ENCODE measurements around the gene CCDC13. TPM values are rescaled to one million over a fixed set of nuclear protein-coding genes. Genes with fewer than 3 reads are reported as not detected.

Gene CCDC13
- total and polyA plus RNA-seq, 10 of the 15 experiments (the other 5 are each of a cell fraction or from before 2014, with no cell fraction given): 0.13 to 0.81 (median 0.30) TPM; not detected in 4

DNA sequence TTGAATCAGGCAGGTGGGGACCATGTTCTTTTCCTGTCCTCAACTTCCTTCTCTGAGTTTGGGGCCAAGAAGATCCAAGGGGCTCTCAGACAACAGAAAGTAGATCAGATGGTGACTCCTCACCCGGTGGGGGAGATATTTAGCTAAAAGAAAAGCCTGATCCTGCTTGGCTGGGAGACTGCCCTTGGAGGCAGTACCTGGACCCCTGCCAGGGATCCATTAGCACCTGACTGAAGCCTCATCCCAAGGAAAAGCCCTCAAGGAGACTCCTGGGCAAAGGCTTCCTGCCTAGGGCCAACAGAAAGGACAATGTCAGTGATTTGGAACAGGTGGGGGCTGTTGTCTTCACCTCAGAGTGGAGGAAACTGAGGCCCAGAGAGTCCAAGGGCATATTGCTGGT is 37.0 kb downstream of the CCDC13 start:
- no peak overlapping the region for H2AFZ ChIP-seq (ENCODE audit: control insufficient read depth, low read depth, low read length)
- BruUV-seq (replicated peaks): no TSS peak
- ChIA-PET CTCF (interaction anchor here (1.2 kb wide), 1 partner anchor 9 kb away, joined by 4 read pairs; no protein-coding TSS in a partner anchor), RAD21 (ENCODE audit: unreplicated experiment) (no interaction called here), SMC1A (ENCODE audit: uncharacterized antibody, unreplicated experiment) (no interaction called here), POLR2A (no interaction called here)
- no peak for ATAC-seq
- H3K27me3 ChIP-seq (replicated peaks in 1 of 2; ENCODE audit: control insufficient read depth in 2 of 2, insufficient read depth in 2 of 2, low read length in 1 of 2): no peaks in the 10 kb centered on the region; a peak in 1 of 4 replicates
- in situ Hi-C loops (cut with MboI): no loop called here
- DNase-seq (ENCODE audit: low read depth, low spot score): no peak
- no peaks in the 10 kb centered on the region for H4K20me1 ChIP-seq (ENCODE audit: control insufficient read depth, insufficient read depth)
- no CpG with 5 or more reads among the region's 1 CpG for WGBS (ENCODE audit: insufficient coverage, insufficient replicate concordance, low lambda C conversion rate, missing lambda C conversion rate)
- H3K79me2 ChIP-seq (ENCODE audit: control insufficient read depth, insufficient read depth, low read length): no peaks in the 10 kb centered on the region
- H3K9ac ChIP-seq (ENCODE audit: control insufficient read depth, insufficient read depth, low read length): no peak overlapping the region
- no peaks in the 10 kb centered on the region for H3K9me3 ChIP-seq (replicated peaks; ENCODE audit: control insufficient read depth, insufficient read depth, low read length)
- no peak for FAIRE-seq
- intact Hi-C loops (cut with micrococcal nuclease; ENCODE audit: unreplicated experiment): no loop called here
- TF ChIP-seq LARP7 (IDR thresholded peaks at IDR 0.05): no peak
- TF ChIP-seq, protein P1, sequence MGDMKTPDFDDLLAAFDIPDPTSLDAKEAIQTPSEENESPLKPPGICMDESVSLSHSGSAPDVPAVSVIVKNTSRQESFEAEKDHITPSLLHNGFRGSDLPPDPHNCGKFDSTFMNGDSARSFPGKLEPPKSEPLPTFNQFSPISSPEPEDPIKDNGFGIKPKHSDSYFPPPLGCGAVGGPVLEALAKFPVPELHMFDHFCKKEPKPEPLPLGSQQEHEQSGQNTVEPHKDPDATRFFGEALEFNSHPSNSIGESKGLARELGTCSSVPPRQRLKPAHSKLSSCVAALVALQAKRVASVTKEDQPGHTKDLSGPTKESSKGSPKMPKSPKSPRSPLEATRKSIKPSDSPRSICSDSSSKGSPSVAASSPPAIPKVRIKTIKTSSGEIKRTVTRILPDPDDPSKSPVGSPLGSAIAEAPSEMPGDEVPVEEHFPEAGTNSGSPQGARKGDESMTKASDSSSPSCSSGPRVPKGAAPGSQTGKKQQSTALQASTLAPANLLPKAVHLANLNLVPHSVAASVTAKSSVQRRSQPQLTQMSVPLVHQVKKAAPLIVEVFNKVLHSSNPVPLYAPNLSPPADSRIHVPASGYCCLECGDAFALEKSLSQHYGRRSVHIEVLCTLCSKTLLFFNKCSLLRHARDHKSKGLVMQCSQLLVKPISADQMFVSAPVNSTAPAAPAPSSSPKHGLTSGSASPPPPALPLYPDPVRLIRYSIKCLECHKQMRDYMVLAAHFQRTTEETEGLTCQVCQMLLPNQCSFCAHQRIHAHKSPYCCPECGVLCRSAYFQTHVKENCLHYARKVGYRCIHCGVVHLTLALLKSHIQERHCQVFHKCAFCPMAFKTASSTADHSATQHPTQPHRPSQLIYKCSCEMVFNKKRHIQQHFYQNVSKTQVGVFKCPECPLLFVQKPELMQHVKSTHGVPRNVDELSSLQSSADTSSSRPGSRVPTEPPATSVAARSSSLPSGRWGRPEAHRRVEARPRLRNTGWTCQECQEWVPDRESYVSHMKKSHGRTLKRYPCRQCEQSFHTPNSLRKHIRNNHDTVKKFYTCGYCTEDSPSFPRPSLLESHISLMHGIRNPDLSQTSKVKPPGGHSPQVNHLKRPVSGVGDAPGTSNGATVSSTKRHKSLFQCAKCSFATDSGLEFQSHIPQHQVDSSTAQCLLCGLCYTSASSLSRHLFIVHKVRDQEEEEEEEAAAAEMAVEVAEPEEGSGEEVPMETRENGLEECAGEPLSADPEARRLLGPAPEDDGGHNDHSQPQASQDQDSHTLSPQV (IDR thresholded peaks at IDR 0.05): no peak
- H3K4me1 ChIP-seq (ENCODE audit: control insufficient read depth, insufficient read depth, low read length): no peaks in the 10 kb centered on the region
- no peaks in the 10 kb centered on the region for H3K36me3 ChIP-seq (ENCODE audit: control insufficient read depth in 2 of 2, insufficient read depth in 2 of 2, low read length in 1 of 2)
- no peak overlapping the region for H3K4me2 ChIP-seq (ENCODE audit: control insufficient read depth, insufficient read depth)
- H3K27ac ChIP-seq (ENCODE audit: control insufficient read depth, insufficient read depth): no peak overlapping the region
- no peak overlapping the region for H3K4me3 ChIP-seq

DNA sequence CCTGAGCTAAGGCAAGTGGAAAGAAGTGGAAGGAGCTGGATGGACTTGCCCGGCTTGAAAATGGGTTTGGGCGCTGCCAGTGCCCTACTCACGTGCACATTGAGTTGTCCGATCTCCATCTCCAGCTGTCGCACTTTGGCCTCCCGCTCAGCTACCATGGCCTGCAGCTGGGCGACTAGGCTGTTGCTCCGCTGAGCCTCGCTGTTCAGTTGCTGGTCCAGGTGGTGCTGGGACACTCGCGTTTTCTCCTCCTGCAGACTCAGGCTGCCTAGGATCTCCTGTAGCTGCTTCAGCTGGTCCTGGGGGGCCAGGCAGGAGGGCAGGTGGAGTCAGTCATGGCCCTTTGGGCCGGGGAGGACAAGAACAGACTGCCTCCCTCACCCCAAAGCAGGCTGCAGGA is 37.4 kb downstream of the CCDC13 start:
- 48% methylated on average over 12 of the region's 12 CpGs for WGBS (ENCODE audit: insufficient coverage, insufficient replicate concordance, low lambda C conversion rate, missing lambda C conversion rate)
- no peak for DNase-seq (ENCODE audit: low read depth, low spot score)
- TF ChIP-seq, protein P2, sequence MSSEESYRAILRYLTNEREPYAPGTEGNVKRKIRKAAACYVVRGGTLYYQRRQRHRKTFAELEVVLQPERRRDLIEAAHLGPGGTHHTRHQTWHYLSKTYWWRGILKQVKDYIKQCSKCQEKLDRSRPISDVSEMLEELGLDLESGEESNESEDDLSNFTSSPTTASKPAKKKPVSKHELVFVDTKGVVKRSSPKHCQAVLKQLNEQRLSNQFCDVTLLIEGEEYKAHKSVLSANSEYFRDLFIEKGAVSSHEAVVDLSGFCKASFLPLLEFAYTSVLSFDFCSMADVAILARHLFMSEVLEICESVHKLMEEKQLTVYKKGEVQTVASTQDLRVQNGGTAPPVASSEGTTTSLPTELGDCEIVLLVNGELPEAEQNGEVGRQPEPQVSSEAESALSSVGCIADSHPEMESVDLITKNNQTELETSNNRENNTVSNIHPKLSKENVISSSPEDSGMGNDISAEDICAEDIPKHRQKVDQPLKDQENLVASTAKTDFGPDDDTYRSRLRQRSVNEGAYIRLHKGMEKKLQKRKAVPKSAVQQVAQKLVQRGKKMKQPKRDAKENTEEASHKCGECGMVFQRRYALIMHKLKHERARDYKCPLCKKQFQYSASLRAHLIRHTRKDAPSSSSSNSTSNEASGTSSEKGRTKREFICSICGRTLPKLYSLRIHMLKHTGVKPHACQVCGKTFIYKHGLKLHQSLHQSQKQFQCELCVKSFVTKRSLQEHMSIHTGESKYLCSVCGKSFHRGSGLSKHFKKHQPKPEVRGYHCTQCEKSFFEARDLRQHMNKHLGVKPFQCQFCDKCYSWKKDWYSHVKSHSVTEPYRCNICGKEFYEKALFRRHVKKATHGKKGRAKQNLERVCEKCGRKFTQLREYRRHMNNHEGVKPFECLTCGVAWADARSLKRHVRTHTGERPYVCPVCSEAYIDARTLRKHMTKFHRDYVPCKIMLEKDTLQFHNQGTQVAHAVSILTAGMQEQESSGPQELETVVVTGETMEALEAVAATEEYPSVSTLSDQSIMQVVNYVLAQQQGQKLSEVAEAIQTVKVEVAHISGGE (CRISPR knock-in tag; IDR thresholded peaks at IDR 0.05): no peak
- TF ChIP-seq, protein P3, sequence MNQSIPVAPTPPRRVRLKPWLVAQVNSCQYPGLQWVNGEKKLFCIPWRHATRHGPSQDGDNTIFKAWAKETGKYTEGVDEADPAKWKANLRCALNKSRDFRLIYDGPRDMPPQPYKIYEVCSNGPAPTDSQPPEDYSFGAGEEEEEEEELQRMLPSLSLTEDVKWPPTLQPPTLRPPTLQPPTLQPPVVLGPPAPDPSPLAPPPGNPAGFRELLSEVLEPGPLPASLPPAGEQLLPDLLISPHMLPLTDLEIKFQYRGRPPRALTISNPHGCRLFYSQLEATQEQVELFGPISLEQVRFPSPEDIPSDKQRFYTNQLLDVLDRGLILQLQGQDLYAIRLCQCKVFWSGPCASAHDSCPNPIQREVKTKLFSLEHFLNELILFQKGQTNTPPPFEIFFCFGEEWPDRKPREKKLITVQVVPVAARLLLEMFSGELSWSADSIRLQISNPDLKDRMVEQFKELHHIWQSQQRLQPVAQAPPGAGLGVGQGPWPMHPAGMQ (IDR thresholded peaks at IDR 0.05; ENCODE audit: borderline replicate concordance): no peak
- TF ChIP-seq, protein P4, sequence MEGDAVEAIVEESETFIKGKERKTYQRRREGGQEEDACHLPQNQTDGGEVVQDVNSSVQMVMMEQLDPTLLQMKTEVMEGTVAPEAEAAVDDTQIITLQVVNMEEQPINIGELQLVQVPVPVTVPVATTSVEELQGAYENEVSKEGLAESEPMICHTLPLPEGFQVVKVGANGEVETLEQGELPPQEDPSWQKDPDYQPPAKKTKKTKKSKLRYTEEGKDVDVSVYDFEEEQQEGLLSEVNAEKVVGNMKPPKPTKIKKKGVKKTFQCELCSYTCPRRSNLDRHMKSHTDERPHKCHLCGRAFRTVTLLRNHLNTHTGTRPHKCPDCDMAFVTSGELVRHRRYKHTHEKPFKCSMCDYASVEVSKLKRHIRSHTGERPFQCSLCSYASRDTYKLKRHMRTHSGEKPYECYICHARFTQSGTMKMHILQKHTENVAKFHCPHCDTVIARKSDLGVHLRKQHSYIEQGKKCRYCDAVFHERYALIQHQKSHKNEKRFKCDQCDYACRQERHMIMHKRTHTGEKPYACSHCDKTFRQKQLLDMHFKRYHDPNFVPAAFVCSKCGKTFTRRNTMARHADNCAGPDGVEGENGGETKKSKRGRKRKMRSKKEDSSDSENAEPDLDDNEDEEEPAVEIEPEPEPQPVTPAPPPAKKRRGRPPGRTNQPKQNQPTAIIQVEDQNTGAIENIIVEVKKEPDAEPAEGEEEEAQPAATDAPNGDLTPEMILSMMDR (IDR thresholded peaks at IDR 0.05 in 2 of 3, conservative IDR thresholded peaks at IDR 0.05 in 1 of 3; ENCODE audit: control insufficient read depth in 2 of 3, extremely low read depth in 1 of 3, insufficient read depth in 1 of 3, low read depth in 3 of 3, low read length in 3 of 3): no peak

More for the DNA sequence above, 37.4 kb downstream of the CCDC13 start:
- Histone ChIP-seq H4K20me1 (ENCODE audit: control insufficient read depth, insufficient read depth) (no peaks in the 10 kb centered on the region), H3K27ac (ENCODE audit: control insufficient read depth, insufficient read depth) (no peak overlapping the region), H2AFZ (ENCODE audit: control insufficient read depth, low read depth, low read length) (no peak overlapping the region), H3K27me3 (replicated peaks in 1 of 2; ENCODE audit: control insufficient read depth in 2 of 2, insufficient read depth in 2 of 2, low read length in 1 of 2) (no peaks in the 10 kb centered on the region; a peak in 1 of 4 replicates), H3K79me2 (ENCODE audit: control insufficient read depth, insufficient read depth, low read length) (no peaks in the 10 kb centered on the region), H3K4me2 (ENCODE audit: control insufficient read depth, insufficient read depth) (no peak overlapping the region), H3K4me1 (ENCODE audit: control insufficient read depth, insufficient read depth, low read length) (no peaks in the 10 kb centered on the region), H3K9me3 (replicated peaks; ENCODE audit: control insufficient read depth, insufficient read depth, low read length) (no peaks in the 10 kb centered on the region), H3K36me3 (ENCODE audit: control insufficient read depth in 2 of 2, insufficient read depth in 2 of 2, low read length in 1 of 2) (no peaks in the 10 kb centered on the region), H3K4me3 (no peak overlapping the region), H3K9ac (ENCODE audit: control insufficient read depth, insufficient read depth, low read length) (no peak overlapping the region)
- ChIA-PET SMC1A (ENCODE audit: uncharacterized antibody, unreplicated experiment) (no interaction called here), RAD21 (ENCODE audit: unreplicated experiment) (no interaction called here), CTCF (interaction anchor here (1.1 to 1.2 kb wide), 2 partner anchors 10 to 134 kb away, joined by 3 to 4 read pairs; no protein-coding TSS in a partner anchor), POLR2A (no interaction called here)
- ATAC-seq (no peak), FAIRE-seq (no peak)
- no TSS peak for BruUV-seq (replicated peaks)
- intact Hi-C loops (cut with micrococcal nuclease; ENCODE audit: unreplicated experiment) (no loop called here), in situ Hi-C loops (cut with MboI) (no loop called here)

Data from GM12878 (cell line).